Measurements from ENCODE around the gene DUSP22.

- TF ChIP-seq, protein P1, sequence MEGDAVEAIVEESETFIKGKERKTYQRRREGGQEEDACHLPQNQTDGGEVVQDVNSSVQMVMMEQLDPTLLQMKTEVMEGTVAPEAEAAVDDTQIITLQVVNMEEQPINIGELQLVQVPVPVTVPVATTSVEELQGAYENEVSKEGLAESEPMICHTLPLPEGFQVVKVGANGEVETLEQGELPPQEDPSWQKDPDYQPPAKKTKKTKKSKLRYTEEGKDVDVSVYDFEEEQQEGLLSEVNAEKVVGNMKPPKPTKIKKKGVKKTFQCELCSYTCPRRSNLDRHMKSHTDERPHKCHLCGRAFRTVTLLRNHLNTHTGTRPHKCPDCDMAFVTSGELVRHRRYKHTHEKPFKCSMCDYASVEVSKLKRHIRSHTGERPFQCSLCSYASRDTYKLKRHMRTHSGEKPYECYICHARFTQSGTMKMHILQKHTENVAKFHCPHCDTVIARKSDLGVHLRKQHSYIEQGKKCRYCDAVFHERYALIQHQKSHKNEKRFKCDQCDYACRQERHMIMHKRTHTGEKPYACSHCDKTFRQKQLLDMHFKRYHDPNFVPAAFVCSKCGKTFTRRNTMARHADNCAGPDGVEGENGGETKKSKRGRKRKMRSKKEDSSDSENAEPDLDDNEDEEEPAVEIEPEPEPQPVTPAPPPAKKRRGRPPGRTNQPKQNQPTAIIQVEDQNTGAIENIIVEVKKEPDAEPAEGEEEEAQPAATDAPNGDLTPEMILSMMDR (IDR thresholded peaks at IDR 0.05), result no peak
- TF ChIP-seq POLR2A (IDR thresholded peaks at IDR 0.05), result no peak
Observed at GRCh38 chr6:264626-265025, 27.7 kb upstream of the DUSP22 start.
